GM12874 (cell line): Measurements from ENCODE around the gene ERI2.

ENCODE experiments used
- CTCF ChIP-seq: IDR thresholded peaks from 2 replicates; pipeline ENCODE4 v1.5.1; 2011; ENCODE audit warnings: low read depth, mild to moderate bottlenecking, control low read depth, low read length, moderate library complexity; ENCODE audit not compliant: insufficient read depth

Gene ERI2

GRCh38 chr16:20781697-20782096, 24.6 kb downstream of the ERI2 start:
- TF ChIP-seq CTCF = no peak

DNA sequence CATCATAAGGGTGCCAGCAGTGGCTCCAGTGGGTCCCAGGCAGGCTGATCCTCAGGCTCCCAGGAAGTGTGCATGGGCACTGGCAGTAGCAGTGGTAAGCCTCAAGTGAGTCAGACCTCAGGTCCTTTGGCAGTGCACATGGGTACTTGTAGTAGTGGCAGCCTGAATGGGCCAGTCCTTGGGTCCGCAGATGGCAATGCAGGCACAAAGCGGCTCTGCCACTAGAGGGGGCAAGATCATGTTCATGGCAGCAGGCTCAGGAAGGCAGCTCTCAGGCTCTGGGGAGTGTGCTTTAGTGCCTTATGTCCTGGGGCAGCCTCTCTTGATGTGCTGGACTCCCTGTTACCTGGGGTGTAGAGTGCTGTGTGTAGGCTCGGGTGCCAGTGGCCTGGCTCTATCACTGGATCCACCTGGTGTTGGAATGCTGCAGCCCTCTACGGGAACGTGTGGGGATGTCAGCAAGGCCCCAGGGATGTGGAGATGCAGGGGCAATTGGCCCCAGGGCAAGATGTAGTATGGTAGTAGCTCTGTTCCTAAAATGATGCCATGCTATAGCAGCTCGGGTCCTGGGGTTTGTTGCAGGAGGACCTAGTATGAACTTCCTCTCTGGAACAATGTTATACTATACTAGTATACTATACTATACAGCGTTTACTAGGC, 31.4 kb downstream of the ERI2 start:
- TF ChIP-seq CTCF = peak; percentile 92

- no peak for TF ChIP-seq CTCF
Observed at GRCh38 chr16:20773679-20774078, 32.6 kb downstream of the ERI2 start.

GRCh38 chr16:20768818-20769217, 37.5 kb downstream of the ERI2 start:
- TF ChIP-seq CTCF = no peak

- no peak for TF ChIP-seq CTCF
Observed at GRCh38 chr16:20768121-20768520, 38.2 kb downstream of the ERI2 start.

GRCh38 chr16:20767577-20767976, 38.7 kb downstream of the ERI2 start:
- no peak for TF ChIP-seq CTCF

DNA sequence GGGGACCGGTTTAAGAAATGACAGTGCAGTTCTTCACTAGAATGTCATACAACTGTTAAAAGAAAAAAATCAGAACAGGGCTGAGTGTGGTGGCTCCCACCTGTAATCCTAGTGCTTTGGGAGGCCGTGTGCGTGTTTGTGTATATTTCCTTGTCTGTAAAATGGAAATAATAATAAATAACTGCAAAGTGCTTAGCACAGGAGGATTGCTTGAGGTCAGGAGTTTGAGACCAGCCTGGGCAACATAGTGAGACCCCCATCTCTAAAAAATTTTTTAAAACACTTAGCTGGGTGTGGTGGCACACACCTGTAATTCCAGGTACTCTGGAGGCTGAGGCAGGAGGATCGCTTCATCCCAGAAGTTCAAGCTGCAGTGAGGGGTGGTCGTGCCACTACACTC, 40.0 kb downstream of the ERI2 start:
- no peak for TF ChIP-seq CTCF
